Measurements from ENCODE around the gene CLSTN3. TPM values are rescaled to one million over a fixed set of nuclear protein-coding genes. Genes with fewer than 3 reads are reported as not detected.

CLSTN3 gene
- total and polyA plus RNA-seq, 2 of the 8 experiments (the other 6 are each of a cell fraction or from before 2014, with no cell fraction given), result 20.4 to 26.3 TPM

DNA sequence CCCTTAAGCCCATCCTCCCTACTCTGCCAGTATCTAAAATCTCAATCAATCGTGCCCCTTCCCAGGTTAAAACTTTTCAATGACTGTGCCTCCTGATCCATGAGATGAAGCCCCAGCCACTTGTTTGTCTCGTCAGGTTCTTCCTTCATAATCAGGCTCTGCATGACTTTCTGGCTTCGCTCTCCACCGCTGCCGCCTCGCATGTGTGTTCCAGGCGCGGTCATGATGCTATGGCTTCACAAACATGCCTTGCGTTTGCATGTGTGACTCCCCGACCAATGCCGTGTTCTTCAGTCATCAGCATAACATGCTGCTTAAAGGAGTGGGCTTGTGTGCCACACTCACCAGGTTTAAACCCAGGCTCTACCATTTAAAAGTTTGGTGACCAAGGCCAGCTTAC is 16.2 kb upstream of the CLSTN3 start:
- no peaks in the 10 kb centered on the region for H3K79me1 ChIP-seq (ENCODE audit: low read depth, low read length)
- H3K23ac ChIP-seq (ENCODE audit: insufficient read length), result no peak overlapping the region
- POLR2A ChIA-PET (ENCODE audit: partially characterized antibody), result interaction anchor here (1.0 to 2.3 kb wide), 7 partner anchors 11 to 245 kb away, joined by 4 to 14 read pairs (median 5); partner anchors contain the start of genes C12orf57, C1S and RNU7-1
- no peak for FAIRE-seq
- H3K27me3 ChIP-seq (replicated peaks in 1 of 4; ENCODE audit: control insufficient read depth in 3 of 4, extremely low read depth in 1 of 4, insufficient read depth in 3 of 4, low read length in 3 of 4), result no peaks in the 10 kb centered on the region
- H2BK5ac ChIP-seq (ENCODE audit: low read depth, low read length), result no peak overlapping the region
- no peak overlapping the region for H3K14ac ChIP-seq (ENCODE audit: insufficient read length)
- H3K9me3 ChIP-seq (ENCODE audit: insufficient read depth in 2 of 2, low read depth in 1 of 2, low read length in 1 of 2), result no peaks in the 10 kb centered on the region
- no peak overlapping the region for H2AK5ac ChIP-seq (ENCODE audit: low read depth, low read length)
- no peaks in the 10 kb centered on the region for H3K4me1 ChIP-seq (replicated peaks in 1 of 4; ENCODE audit: control insufficient read depth in 3 of 4, insufficient read depth in 4 of 4, low read length in 3 of 4)
- CTCF ChIA-PET (ENCODE audit: partially characterized antibody), result interaction anchor here (0.7 to 4.1 kb wide), 30 partner anchors 8 to 164 kb away, joined by 3 to 58 read pairs (median 5); partner anchors contain the start of genes C1R and C1S
- no peak overlapping the region for H4K5ac ChIP-seq (ENCODE audit: insufficient read length, low read depth, low read length)
- peaks cover 0 to 1% of the 10 kb centered on the region in 2 experiments for H4K20me1 ChIP-seq (replicated peaks in 1 of 2; ENCODE audit: control insufficient read depth in 1 of 2, insufficient read depth in 2 of 2, low read length in 2 of 2)
- no peak overlapping the region for H2BK20ac ChIP-seq (ENCODE audit: low read length)
- H3K23me2 ChIP-seq (ENCODE audit: low read depth, low read length), result no peaks in the 10 kb centered on the region; the same call in 1 of the 2 replicates
- H3K27ac ChIP-seq (ENCODE audit: low read depth, low read length), result no peak overlapping the region
- H2BK12ac ChIP-seq (ENCODE audit: low read depth, low read length), result no peak overlapping the region
- no peak for TF ChIP-seq NRF1 (IDR thresholded peaks at IDR 0.05; ENCODE audit: low read depth, low read length)
- no peak for TF ChIP-seq EP300 (IDR thresholded peaks at IDR 0.05; ENCODE audit: borderline replicate concordance in 1 of 2, low read depth in 2 of 2, low read length in 2 of 2)
- no peak for TF ChIP-seq HDAC2 (IDR thresholded peaks at IDR 0.05; ENCODE audit: borderline replicate concordance in 1 of 2, low read depth in 2 of 2, low read length in 2 of 2)
- no peak for TF ChIP-seq USF2 (IDR thresholded peaks at IDR 0.05; ENCODE audit: low read length)
- no peak for TF ChIP-seq CHD2 (IDR thresholded peaks at IDR 0.05; ENCODE audit: low read length)
- TF ChIP-seq SRF (IDR thresholded peaks at IDR 0.05; ENCODE audit: low read depth, low read length), result no peak
- no peak for TF ChIP-seq CEBPB (IDR thresholded peaks at IDR 0.05; ENCODE audit: low read depth, low read length)
- no peak overlapping the region for H2AFZ ChIP-seq (ENCODE audit: low read length)
- DNase-seq (ENCODE audit: low read depth in 1 of 2, low spot score in 2 of 2), result no peak
- no peak overlapping the region for H4K8ac ChIP-seq (ENCODE audit: extremely low read depth, insufficient read depth, low read length)
- no peaks in the 10 kb centered on the region for H3K79me2 ChIP-seq (ENCODE audit: control insufficient read depth in 1 of 2, insufficient read depth in 2 of 2, low read length in 2 of 2)
- H3K36me3 ChIP-seq (ENCODE audit: control insufficient read depth in 2 of 4, insufficient read depth in 4 of 4, low read length in 3 of 4), result no peaks in the 10 kb centered on the region
- H3K4me3 ChIP-seq (ENCODE audit: extremely low read depth in 1 of 4, insufficient read depth in 2 of 4, low read depth in 3 of 4, low read length in 4 of 4), result no peak overlapping the region
- no peak overlapping the region for H2BK120ac ChIP-seq (replicated peaks; ENCODE audit: low read depth, low read length)
- WGBS, 2 experiments (ENCODE audit: extremely low coverage in 1 of 2, insufficient coverage in 1 of 2, insufficient read length in 1 of 2, insufficient replicate concordance in 2 of 2, low coverage in 1 of 2, low lambda C conversion rate in 2 of 2, missing lambda C conversion rate in 1 of 2), result 95% methylated on average over 11 of the region's 11 CpGs; no CpG with 5 or more reads in 1 of the 2 experiments
- H3K4me2 ChIP-seq (ENCODE audit: insufficient read depth in 1 of 2, low read depth in 2 of 2, low read length in 2 of 2), result no peak overlapping the region
- H3K9ac ChIP-seq (replicated peaks in 1 of 4; ENCODE audit: extremely low read depth in 1 of 4, low read depth in 3 of 4, low read length in 3 of 4), result no peak overlapping the region
- no peak overlapping the region for H4K91ac ChIP-seq (replicated peaks; ENCODE audit: insufficient read length, low read length)
- H2BK15ac ChIP-seq (ENCODE audit: low read length), result no peak overlapping the region
- H3K18ac ChIP-seq (ENCODE audit: extremely low read depth, low read length), result no peak overlapping the region
- H3K4ac ChIP-seq (replicated peaks; ENCODE audit: insufficient read length, low read depth, low read length), result no peak overlapping the region
- H3K56ac ChIP-seq (replicated peaks; ENCODE audit: insufficient read length, low read depth, low read length), result no peak overlapping the region
